SJSA1 (cell line): Measurements from ENCODE around the gene UBE2S. TPM values are rescaled to one million over a fixed set of nuclear protein-coding genes. Genes with fewer than 3 reads are reported as not detected.
A peak's percentile ranks its signal among the peaks of the same experiment; 100 is the strongest.
"Not testable (repeated sequence)": the region's sequence is repeated elsewhere in the genome, so short reads cannot be mapped to it uniquely, and the experiment has no call there.

ENCODE experiments used
- DNase-seq, 2 experiments: peaks; one replicate each; pipeline ENCODE4 v3.0.0-alpha.2; 2015 to 2020; ENCODE audit warnings: low spot score in 2 of 2, low read depth in 1 of 2
- H3K27ac ChIP-seq: fragments of 250-450 bp; sonication (Bioruptor Pico); 2 replicates; pipeline ENCODE4 v1.5.1; 2020; ENCODE audit warnings: mild to moderate bottlenecking, moderate library complexity
- H3K27me3 ChIP-seq: fragments of 250-450 bp; sonication (Bioruptor Pico); replicated peaks from 2 replicates; pipeline ENCODE4 v1.5.1; 2020; ENCODE audit warnings: mild to moderate bottlenecking, moderate library complexity
- H3K36me3 ChIP-seq: fragments of 250-450 bp; sonication (Bioruptor Pico); 2 replicates; pipeline ENCODE4 v1.5.1; 2020; ENCODE audit warnings: mild to moderate bottlenecking
- H3K4me1 ChIP-seq: fragments of 250-450 bp; sonication (Bioruptor Pico); replicated peaks from 2 replicates; pipeline ENCODE4 v1.6.1; 2021; ENCODE audit warnings: mild to moderate bottlenecking
- H3K4me3 ChIP-seq: fragments of 250-450 bp; sonication (Bioruptor Pico); 2 replicates; pipeline ENCODE4 v1.5.1; 2020; ENCODE audit warnings: mild to moderate bottlenecking
- H3K9me3 ChIP-seq: fragments of 250-450 bp; sonication (Bioruptor Pico); replicated peaks from 2 replicates; pipeline ENCODE4 v1.5.1; 2020; ENCODE audit warnings: mild to moderate bottlenecking
- total RNA-seq: library from RNA; depleted of rRNA; stranded (reverse); fragments of >200 nt; shearing (Covaris generic); gene quantifications from 2 replicates; pipeline ENCODE4 v1.2.3, GENCODE V29; 2014; rRNA removed

The UBE2S gene
- total RNA-seq = 509 and 518 TPM in 2 replicates

DNA sequence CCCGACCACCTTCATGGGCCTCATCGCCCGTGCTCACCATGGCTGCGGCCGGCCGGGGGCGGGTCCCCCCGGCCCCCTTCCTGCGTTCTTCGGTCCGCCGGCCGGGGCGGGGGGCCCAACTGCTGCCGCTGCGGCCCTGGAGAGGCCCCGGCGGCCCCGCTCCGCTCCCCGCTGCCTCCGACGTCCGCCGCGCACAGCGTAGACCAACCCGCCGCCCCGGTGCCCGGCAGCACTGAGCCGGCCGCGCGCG is at the start of gene UBE2S:
Gene UBE2S, minus strand, starts transcription at position 239 of the 250 bp plus-strand sequence. Its CDS starts 199 bp downstream, at position 40.
- not testable (repeated sequence) for DNase-seq, H3K27me3 ChIP-seq, H3K9me3 ChIP-seq
- Histone ChIP-seq H3K4me3 (peak within 1 kb of the TSS; percentile 96), H3K36me3 (peaks cover 51% of the 10 kb centered on the region), H3K4me1 (peaks cover 41% of the 10 kb centered on the region), H3K27ac (peak within 1 kb of the TSS; percentile 100)

DNA sequence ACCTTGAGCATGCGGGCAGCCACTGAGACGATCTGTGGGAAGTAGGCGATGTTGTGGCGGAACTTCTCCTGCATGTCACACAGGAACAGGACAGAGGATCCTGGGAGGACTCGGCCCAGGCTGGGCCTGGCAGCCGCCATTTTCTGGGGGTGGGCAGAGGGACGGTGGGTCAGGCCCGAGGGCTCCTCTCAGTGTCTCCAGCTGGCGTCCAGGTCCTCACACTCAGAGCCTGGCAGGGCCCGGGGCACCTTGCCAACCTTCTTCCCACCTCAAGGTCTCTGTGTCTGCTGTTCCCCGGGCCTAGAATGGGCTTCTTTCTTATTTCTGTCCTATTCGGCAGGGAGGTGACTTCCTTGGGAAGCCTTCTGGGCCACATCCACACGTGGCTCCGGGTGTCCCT is 48.8 kb upstream of the UBE2S start:
- Histone ChIP-seq H3K9me3 (no peaks in the 10 kb centered on the region), H3K27me3 (peaks cover 9% of the 10 kb centered on the region), H3K27ac (no peak overlapping the region), H3K36me3 (peaks cover 15% of the 10 kb centered on the region), H3K4me1 (peaks cover 3% of the 10 kb centered on the region; the same call in 1 of the 2 replicates), H3K4me3 (no peak overlapping the region)
- DNase-seq = no peak

DNA sequence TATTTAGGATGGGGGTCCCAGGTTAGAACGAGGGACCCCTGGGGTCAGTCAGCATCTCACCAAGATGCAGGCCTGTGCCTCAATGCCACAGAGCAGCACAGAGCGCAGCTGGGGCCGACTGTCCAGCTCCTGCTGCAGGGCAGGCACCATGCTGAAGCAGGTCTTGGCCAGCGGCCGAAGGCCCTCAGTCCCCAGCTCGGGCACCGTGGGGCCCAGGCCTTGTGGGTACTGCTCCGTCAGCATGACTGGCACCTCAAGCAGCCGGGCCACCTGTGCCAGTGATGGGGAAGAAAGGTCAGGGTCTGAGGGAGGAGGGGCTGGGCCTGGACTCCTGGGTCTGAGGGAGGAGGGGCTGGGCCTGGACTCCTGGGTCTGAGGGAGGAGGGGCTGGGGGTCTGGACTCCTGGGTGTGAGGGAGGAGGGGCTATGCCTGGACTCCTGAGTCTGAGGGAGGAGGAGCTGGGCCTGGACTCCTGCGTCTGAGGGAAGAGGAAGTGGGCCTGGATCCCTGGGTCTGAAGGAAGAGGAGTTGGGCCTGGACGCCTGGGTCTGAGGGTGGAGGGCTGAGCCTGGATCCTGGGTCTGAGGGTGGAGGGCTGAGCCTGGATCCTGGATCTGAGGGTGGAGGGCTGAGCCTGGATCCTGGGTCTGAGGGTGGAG is 48.1 kb upstream of the UBE2S start:
- Histone ChIP-seq H3K27me3 (peaks cover 12% of the 10 kb centered on the region), H3K4me3 (no peak overlapping the region), H3K36me3 (peaks cover 12% of the 10 kb centered on the region; the same call in 1 of the 2 replicates), H3K9me3 (no peaks in the 10 kb centered on the region), H3K27ac (no peak overlapping the region), H3K4me1 (no peaks in the 10 kb centered on the region; the same call in 1 of the 2 replicates)
- DNase-seq = no peak

DNA sequence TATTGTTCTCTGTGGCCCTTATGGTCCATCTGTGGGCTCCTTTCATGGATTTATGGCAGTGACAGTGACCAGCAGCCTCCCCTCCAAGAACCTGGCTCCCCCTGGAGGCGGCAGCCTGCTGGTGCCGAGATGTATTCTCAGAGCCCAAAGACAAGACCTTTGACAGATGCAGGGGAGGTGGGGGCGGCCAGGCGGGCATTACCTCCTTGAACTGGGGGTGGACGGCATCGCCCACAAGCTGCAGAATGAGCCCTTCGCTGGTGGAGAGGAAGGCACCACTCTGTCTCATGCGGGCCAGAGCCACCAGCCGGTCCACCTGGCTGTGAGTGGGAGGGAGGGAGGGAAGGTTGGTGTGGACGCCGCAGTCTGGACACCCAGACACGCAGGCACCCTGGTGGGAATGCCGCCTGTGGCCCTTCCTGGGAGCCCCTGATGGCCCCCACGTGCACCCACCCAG is 47.2 kb upstream of the UBE2S start:
- H3K27me3 ChIP-seq = peaks cover 12% of the 10 kb centered on the region
- no peaks in the 10 kb centered on the region for H3K4me1 ChIP-seq
- no peaks in the 10 kb centered on the region for H3K9me3 ChIP-seq
- DNase-seq = no peak
- H3K4me3 ChIP-seq = no peak overlapping the region
- peaks cover 12% of the 10 kb centered on the region; the same call in 1 of the 2 replicates for H3K36me3 ChIP-seq
- no peak overlapping the region for H3K27ac ChIP-seq

DNA sequence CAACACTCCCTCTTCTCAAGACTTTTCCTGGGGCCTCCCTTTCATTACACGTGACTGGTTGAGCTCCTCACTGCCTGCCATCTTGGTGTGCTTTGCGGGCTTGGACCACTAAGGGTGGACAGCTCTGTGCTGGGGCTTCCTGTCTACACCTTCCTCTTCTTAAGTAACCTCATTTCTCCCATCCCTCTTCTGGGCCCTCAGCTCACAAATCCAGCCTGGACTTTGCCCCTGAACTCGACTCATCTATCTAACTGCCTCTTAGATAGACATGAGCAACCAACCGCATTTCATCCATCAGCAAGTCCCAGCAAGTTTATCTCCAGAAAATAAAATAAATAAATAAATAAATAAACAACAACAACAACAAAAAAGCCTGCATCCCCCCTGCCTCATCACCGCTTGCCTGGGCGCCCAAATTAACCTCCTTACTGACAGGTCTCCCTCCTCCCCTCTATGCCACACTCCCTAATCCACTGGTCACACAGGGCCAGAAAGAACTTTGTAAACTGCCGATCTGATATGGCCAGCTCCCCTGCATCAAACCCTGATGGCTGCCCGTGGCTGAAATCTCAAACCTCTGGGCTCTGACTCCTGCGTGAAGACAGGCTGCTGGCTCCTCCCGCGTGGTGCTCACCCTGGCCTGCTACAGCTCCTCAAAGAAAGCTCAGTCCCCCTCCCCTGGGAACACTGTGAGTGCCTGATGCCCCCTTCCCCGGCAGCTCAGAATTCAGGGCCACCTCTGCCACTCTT is 46.1 kb upstream of the UBE2S start:
- peaks cover 18% of the 10 kb centered on the region for H3K27me3 ChIP-seq
- H3K9me3 ChIP-seq = no peaks in the 10 kb centered on the region
- no peak for DNase-seq
- no peaks in the 10 kb centered on the region for H3K4me1 ChIP-seq
- H3K36me3 ChIP-seq = peaks cover 12% of the 10 kb centered on the region; the same call in 1 of the 2 replicates
- H3K27ac ChIP-seq = no peak overlapping the region
- H3K4me3 ChIP-seq = no peak overlapping the region

DNA sequence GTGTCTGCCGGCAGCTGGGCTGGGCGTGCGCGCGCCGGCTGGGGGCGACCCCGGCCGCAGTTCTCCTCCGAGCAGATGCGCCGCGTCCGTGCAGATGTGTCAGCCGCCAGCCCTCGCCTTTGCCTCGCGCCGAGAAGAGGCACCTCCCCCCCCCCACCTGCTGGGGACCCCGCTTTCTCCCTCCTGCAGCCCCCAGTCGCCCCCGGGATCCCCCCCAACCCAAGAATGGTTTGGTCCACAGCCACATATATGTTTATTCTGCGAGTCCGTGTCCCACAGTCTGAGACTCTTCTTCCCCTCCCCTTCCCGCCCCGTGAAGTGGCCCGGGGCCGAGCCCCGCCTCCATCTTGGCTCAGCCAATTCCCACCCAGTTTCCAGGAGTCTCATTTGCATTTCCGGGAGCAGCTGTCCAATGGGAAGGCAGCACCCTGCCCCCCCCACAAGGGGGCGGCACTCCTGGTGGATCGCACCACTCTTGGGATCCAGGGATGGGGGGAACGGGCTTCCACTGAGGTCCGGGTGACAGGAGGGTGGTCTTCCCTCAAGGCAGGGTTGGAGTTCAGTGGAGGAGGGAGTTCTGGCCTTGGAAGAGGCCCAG is 45.3 kb upstream of the UBE2S start:
- no peak overlapping the region for H3K27ac ChIP-seq
- peaks cover 18% of the 10 kb centered on the region for H3K27me3 ChIP-seq
- DNase-seq = no peak
- H3K4me1 ChIP-seq = no peaks in the 10 kb centered on the region
- H3K9me3 ChIP-seq = no peaks in the 10 kb centered on the region
- H3K36me3 ChIP-seq = peaks cover 12% of the 10 kb centered on the region; the same call in 1 of the 2 replicates
- H3K4me3 ChIP-seq = no peak overlapping the region

DNA sequence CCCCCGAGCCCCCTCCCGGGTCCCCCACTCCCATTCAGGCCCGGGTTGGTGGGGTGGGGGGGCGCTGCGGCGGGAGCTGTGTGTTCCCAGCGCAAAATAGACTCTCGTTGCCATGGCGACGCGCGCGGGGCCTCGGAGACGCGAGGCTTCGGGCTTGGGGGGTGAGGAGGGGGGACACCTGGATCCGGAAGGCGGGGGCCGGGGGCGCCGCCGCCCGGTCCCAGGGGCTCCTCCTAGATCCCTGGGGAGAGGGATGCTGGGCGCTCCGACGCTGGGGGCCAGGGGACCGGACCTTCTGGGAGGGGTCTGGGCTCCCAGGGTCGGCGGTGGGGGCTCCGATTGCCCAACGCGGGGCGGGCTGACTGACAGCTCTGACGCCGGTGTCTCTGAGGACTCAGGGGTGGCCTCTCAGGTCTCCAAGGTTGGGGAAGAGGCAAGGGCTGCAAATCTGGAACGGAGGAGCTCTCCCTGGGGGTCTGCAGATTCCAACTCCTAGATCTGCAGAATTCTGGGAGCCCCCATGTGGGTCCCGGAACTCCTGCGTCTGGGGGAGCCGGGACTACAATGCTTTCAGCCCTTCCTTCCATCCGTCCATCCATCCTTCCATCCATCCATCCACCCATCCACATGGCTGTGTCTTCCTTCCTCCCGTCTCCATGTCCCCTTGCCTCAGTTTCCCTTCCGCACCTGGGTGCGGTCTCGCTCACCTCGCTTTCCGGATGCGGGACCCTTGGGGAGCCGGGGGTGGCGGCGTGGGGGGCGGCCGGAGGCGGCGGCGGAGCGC is 44.6 kb upstream of the UBE2S start:
- Histone ChIP-seq H3K27me3 (peaks cover 23% of the 10 kb centered on the region), H3K27ac (no peak overlapping the region), H3K36me3 (peaks cover 12% of the 10 kb centered on the region; the same call in 1 of the 2 replicates), H3K9me3 (no peaks in the 10 kb centered on the region), H3K4me1 (no peaks in the 10 kb centered on the region), H3K4me3 (no peak overlapping the region)
- no peak for DNase-seq

DNA sequence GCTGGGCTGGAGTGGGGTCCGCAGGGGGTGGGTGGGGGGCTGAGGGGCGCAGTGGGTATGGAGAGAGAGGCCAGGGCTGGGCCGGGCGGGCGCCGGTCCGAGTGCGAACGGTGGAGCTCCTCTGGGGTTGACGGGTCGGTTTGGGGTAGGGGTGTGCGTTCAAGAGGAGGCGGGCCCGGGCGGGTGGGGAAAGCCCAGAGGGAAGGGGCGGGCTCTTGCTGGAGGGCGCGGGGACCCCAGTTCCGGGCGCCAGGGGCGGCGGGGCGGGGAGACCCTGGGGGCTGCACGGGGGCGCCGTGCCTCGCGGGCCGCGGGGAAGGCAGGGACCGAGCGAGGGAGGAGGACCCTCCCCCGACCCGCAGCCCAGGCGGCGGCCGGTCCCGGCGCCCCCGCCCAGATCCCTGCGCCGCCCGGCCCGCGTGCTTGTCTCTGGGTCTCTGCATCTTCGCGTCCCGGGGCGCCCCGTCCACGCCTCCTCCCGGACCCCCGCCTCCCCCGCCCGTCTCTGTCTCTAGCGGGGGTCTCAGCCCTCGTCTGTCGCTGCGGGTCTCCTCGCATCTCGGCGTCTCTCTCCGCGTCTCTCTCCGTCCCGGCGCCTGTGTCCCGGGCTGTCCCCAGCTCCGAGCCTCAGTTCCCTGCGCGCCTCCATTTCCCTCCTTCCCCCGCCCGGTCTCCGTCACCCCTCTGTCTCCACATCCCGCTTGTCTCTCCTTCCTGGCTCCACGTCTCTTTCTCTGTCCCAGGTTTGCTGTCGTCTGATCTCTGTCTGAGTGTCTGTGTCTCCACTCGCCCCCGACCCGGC is 43.8 kb upstream of the UBE2S start:
- no peaks in the 10 kb centered on the region for H3K9me3 ChIP-seq
- H3K4me1 ChIP-seq = no peaks in the 10 kb centered on the region
- H3K36me3 ChIP-seq = peaks cover 12% of the 10 kb centered on the region; the same call in 1 of the 2 replicates
- H3K4me3 ChIP-seq = no peak overlapping the region
- peaks cover 29% of the 10 kb centered on the region for H3K27me3 ChIP-seq
- no peak overlapping the region for H3K27ac ChIP-seq
- DNase-seq = no peak

DNA sequence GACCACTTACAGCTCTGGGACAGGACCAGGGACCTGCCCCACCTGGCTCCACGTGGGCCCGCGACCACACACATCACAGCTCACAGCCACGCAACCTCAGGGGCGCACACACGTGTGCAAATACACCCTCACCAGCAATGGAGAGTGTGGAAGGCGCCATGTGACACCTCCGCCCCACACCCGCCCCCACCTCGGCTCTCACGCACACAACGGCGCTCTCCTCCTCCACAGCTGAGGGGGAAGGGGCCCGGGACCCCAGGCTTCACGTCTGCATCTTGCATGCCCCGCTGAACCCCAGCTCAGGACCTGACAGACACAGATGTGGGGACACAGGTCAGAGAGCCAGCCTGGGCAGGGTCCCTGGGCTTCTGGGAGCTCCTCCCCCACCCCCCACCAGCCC is 41.9 kb upstream of the UBE2S start:
- H3K4me3 ChIP-seq = no peak overlapping the region
- H3K4me1 ChIP-seq = no peaks in the 10 kb centered on the region
- H3K27me3 ChIP-seq = peaks cover 42% of the 10 kb centered on the region
- DNase-seq = no peak
- H3K9me3 ChIP-seq = no peaks in the 10 kb centered on the region
- 0 out of 2 replicates have a peak, but pooled peaks cover under 1% of the 10 kb centered on the region for H3K36me3 ChIP-seq
- no peak overlapping the region for H3K27ac ChIP-seq

DNA sequence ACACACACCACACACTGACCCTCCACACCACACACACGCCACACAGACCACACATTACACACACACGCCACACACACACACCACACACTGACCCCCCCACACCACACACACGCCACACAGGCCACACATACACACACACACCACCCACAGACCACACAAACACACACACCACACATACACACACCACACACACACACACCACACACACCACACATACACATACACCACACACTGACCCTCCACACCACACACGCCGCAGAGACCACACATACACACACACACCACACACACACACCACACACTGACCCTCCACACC is 40.5 kb upstream of the UBE2S start:
- H3K4me3 ChIP-seq, DNase-seq, H3K36me3 ChIP-seq, H3K9me3 ChIP-seq, H3K4me1 ChIP-seq, H3K27ac ChIP-seq: not testable (repeated sequence)
- peaks cover 53% of the 10 kb centered on the region for H3K27me3 ChIP-seq

DNA sequence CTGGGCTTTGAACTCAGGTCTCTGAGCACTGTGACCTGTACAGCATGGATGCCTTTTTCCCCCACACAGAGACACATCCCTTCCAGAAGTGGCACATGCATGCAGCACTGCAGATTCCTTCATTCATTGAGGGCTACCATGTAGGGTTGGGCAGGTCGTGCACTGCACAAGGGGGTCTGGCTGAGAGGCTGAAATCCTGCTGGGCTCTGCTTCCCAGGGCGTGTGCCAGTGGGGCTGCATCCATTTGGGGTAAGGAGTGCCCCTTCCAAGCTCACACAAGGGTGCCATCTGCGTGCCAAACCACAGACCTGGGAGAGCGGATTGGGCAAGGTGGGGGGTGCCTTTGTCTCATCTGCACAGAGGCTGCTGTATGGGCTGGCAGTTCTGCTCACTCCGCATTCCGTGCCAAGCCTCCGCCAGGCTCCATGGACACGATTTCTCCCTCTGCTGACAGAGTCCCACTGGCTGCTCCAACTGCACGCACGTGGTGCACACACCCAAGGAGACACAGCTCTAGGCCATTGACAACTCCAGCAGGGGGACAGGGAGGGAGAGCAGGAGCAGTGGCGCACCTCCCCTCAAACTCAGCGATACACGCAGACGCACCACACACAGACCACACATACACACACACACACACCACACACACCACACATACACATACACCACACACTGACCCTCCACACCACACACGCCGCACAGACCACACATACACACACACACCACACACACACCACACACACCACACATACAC is 40.0 kb upstream of the UBE2S start:
- DNase-seq = no peak

DNA sequence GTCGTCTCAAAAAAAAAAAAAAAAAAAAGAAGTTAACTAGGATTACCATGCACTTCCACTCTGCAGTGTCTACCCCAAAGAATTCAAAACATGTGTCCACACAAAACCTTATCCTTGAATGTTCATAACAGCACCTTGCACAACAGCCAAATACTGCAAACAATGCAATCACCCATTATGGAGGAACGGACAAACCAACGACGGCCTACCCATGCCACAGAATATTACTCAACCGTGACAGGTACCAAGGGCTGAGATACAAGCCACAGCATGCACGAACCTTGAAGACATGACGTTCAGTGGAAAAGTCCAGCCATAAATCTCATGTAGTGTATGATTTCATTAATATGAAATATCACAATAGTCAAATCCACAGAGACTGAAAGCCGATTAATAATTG is 38.5 kb upstream of the UBE2S start:
- H3K4me1 ChIP-seq = no peaks in the 10 kb centered on the region
- no peak for DNase-seq
- H3K36me3 ChIP-seq = no peaks in the 10 kb centered on the region
- no peak overlapping the region for H3K4me3 ChIP-seq
- no peak overlapping the region for H3K27ac ChIP-seq
- H3K27me3 ChIP-seq = peaks cover 57% of the 10 kb centered on the region
- H3K9me3 ChIP-seq = no peaks in the 10 kb centered on the region

More for the DNA sequence above, 40.0 kb upstream of the UBE2S start:
- Histone ChIP-seq H3K9me3 (no peaks in the 10 kb centered on the region), H3K27me3 (peaks cover 58% of the 10 kb centered on the region), H3K4me1 (no peaks in the 10 kb centered on the region), H3K36me3 (no peaks in the 10 kb centered on the region), H3K4me3 (no peak overlapping the region), H3K27ac (no peak overlapping the region)
